GM23338 (cell line): ENCODE data around the gene EXOSC3.

Experiments used
- EZH2 ChIP-seq: fragments of 200-600 bp; sonication (generic); IDR thresholded peaks from one replicate; pipeline ENCODE4 v1.8.0; 2017; ENCODE audit warnings: antibody characterized with exemption, mild to moderate bottlenecking, low read depth; ENCODE audit not compliant: unreplicated experiment
- POLR2AphosphoS5 ChIP-seq: IDR thresholded peaks from 2 replicates; pipeline ENCODE4 v1.6.1; 2016; ENCODE audit warnings: antibody characterized with exemption, low read depth
- REST ChIP-seq: IDR thresholded peaks from one replicate; pipeline ENCODE4 v1.6.1; 2018; ENCODE audit warnings: antibody characterized with exemption; ENCODE audit not compliant: unreplicated experiment

GRCh38 chr9:37784291-37784615, 611 bp downstream of the EXOSC3 start:
- TF ChIP-seq POLR2AphosphoS5, result no peak
- no peak for TF ChIP-seq REST
- no peak for TF ChIP-seq EZH2
